ENCODE results near the gene SET. TPM values are rescaled to one million over a fixed set of nuclear protein-coding genes. Genes with fewer than 3 reads are reported as not detected.

SET gene
- total and polyA plus RNA-seq, 2 experiments from 2014 or later = 949 to 1,261 TPM

DNA sequence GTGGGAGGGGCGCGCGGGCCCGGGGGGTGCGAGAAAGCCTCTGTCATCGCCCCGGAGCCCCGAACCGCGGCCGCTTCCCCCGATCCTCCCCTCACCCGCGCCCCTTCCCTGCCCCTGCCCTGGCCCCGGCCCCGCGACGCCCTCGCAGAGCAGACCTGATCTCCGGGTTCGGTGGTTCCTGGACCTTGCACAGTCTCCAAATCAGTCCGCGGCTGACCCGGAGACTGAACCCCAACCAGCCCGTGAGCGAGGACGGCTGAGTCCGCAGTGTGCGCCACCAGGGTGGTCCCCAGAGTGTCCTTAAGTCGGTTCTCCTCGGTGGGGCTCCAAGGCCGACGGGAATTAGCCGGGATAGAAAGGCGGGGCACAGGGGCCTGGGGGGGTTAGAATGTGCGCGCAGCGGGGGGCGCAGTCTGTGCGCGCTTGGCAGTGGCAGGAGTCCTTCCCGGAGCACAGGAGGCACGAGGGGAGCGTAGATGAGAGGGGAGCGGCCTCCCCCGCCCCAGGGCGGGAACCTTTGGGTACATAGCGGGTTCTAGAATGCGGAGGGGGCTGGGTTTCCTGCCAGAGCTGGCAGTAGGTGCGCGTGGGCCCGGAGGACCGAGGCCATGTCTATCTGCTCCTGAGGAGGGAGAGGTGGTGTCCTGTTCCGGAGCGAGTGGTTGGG lies 14.1 kb downstream of the SET start:
- Histone ChIP-seq H3F3A (replicated peaks; ENCODE audit: low read depth) (peaks cover 27% of the 10 kb centered on the region), H3K27me3 (ENCODE audit: insufficient read depth) (no peaks in the 10 kb centered on the region; the same call in 1 of the 2 replicates), H3K27ac (ENCODE audit: low read depth) (no peak overlapping the region), H3K9me2 (ENCODE audit: insufficient read depth) (no peaks in the 10 kb centered on the region), H3K4me3 (peak overlapping the region; percentile 83), H3K36me3 (ENCODE audit: insufficient read depth) (no peaks in the 10 kb centered on the region), H4K20me1 (replicated peaks; ENCODE audit: insufficient read depth) (0 out of 2 replicates have a peak, but pooled peaks cover 2% of the 10 kb centered on the region), H2AFZ (peak overlapping the region; percentile 96), H3K79me2 (replicated peaks; ENCODE audit: insufficient read depth) (no peaks in the 10 kb centered on the region), H3K4me1 (ENCODE audit: insufficient read depth) (peaks cover 5% of the 10 kb centered on the region; the same call in 1 of the 2 replicates), H3K4me2 (peak overlapping the region; percentile 86)
- Mint-ChIP-seq H3K4me1 (peaks cover 5% of the 10 kb centered on the region; the same call in 1 of the 3 replicates), H3K36me3 (ENCODE audit: low read depth) (no peaks in the 10 kb centered on the region; the same call in 2 of the 3 replicates), H3K9me3 (no peaks in the 10 kb centered on the region; the same call in 2 of the 3 replicates), H3K27ac (no peak overlapping the region), H3K4me3 (peak overlapping the region; percentile 83), H3K27me3 (ENCODE audit: insufficient read depth, low read depth, poor library complexity) (peaks cover 21% of the 10 kb centered on the region)
- TF ChIP-seq, protein P1, sequence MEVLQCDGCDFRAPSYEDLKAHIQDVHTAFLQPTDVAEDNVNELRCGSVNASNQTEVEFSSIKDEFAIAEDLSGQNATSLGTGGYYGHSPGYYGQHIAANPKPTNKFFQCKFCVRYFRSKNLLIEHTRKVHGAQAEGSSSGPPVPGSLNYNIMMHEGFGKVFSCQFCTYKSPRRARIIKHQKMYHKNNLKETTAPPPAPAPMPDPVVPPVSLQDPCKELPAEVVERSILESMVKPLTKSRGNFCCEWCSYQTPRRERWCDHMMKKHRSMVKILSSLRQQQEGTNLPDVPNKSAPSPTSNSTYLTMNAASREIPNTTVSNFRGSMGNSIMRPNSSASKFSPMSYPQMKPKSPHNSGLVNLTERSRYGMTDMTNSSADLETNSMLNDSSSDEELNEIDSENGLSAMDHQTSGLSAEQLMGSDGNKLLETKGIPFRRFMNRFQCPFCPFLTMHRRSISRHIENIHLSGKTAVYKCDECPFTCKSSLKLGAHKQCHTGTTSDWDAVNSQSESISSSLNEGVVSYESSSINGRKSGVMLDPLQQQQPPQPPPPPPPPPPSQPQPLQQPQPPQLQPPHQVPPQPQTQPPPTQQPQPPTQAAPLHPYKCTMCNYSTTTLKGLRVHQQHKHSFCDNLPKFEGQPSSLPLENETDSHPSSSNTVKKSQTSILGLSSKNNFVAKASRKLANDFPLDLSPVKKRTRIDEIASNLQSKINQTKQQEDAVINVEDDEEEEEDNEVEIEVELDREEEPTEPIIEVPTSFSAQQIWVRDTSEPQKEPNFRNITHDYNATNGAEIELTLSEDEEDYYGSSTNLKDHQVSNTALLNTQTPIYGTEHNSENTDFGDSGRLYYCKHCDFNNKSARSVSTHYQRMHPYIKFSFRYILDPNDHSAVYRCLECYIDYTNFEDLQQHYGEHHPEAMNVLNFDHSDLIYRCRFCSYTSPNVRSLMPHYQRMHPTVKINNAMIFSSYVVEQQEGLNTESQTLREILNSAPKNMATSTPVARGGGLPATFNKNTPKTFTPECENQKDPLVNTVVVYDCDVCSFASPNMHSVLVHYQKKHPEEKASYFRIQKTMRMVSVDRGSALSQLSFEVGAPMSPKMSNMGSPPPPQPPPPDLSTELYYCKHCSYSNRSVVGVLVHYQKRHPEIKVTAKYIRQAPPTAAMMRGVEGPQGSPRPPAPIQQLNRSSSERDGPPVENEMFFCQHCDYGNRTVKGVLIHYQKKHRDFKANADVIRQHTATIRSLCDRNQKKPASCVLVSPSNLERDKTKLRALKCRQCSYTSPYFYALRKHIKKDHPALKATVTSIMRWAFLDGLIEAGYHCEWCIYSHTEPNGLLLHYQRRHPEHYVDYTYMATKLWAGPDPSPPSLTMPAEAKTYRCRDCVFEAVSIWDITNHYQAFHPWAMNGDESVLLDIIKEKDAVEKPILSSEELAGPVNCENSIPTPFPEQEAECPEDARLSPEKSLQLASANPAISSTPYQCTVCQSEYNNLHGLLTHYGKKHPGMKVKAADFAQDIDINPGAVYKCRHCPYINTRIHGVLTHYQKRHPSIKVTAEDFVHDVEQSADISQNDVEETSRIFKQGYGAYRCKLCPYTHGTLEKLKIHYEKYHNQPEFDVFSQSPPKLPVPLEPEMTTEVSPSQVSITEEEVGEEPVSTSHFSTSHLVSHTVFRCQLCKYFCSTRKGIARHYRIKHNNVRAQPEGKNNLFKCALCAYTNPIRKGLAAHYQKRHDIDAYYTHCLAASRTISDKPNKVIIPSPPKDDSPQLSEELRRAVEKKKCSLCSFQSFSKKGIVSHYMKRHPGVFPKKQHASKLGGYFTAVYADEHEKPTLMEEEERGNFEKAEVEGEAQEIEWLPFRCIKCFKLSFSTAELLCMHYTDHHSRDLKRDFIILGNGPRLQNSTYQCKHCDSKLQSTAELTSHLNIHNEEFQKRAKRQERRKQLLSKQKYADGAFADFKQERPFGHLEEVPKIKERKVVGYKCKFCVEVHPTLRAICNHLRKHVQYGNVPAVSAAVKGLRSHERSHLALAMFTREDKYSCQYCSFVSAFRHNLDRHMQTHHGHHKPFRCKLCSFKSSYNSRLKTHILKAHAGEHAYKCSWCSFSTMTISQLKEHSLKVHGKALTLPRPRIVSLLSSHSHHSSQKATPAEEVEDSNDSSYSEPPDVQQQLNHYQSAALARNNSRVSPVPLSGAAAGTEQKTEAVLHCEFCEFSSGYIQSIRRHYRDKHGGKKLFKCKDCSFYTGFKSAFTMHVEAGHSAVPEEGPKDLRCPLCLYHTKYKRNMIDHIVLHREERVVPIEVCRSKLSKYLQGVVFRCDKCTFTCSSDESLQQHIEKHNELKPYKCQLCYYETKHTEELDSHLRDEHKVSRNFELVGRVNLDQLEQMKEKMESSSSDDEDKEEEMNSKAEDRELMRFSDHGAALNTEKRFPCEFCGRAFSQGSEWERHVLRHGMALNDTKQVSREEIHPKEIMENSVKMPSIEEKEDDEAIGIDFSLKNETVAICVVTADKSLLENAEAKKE (CRISPR knock-in tag; IDR thresholded peaks at IDR 0.05) = no peak
- 0 out of 2 replicates have a peak, but pooled peaks have one; percentile 8 for TF ChIP-seq POLR2AphosphoS5 (IDR thresholded peaks at IDR 0.05; ENCODE audit: low read depth)
- peak; percentile 72 for DNase-seq (ENCODE audit: low spot score)
- peak; percentile 35 for ATAC-seq

DNA sequence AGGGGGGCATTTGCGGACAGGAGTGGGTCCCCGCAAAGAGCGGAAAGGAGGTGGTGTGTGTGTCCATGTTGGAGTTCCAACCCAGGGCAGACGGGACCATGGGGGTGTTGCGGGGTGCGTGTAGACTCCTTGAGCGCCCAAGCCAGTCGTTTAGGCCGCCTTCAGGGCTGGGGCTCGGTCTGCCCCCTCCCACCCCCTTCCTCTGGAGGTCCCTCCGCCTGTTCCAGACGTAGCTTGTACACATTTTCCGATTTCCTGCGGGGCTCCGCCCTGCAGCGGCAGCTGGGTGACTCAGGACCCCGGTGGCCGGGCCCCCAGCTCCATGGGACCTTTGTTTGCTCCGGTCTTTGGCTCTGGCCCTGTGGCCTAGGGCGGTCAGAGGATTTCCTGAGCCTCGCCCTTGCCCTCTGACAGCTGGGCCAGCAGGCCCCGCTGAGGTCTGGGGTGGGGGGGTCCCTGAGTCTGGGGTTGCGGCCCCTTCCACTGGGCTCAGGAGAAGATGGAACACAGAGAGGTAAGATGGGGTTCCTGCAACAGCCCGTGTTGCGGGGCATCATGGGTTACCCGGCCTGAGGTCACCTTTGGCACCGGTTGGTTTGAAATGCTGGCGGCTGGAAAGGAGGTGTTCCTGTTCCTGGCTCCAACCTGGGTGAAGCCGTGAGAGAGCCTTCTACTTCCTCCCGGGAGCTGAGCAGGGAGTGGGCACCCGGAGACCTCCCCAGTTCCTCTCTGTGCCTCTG lies 14.8 kb downstream of the SET start:
- Mint-ChIP-seq H3K4me3 (peak overlapping the region; percentile 83), H3K9me3 (no peaks in the 10 kb centered on the region; the same call in 2 of the 3 replicates), H3K36me3 (ENCODE audit: low read depth) (no peaks in the 10 kb centered on the region; the same call in 2 of the 3 replicates), H3K27ac (no peak overlapping the region), H3K27me3 (ENCODE audit: insufficient read depth, low read depth, poor library complexity) (peaks cover 14% of the 10 kb centered on the region), H3K4me1 (peaks cover 5% of the 10 kb centered on the region; the same call in 1 of the 3 replicates)
- TF ChIP-seq, protein P1 (CRISPR knock-in tag; IDR thresholded peaks at IDR 0.05) = no peak
- H3K27ac ChIP-seq (ENCODE audit: low read depth) = no peak overlapping the region
- ATAC-seq = peak; percentile 1; the same call in 2 of the 3 replicates
- no peaks in the 10 kb centered on the region for H3K9me2 ChIP-seq (ENCODE audit: insufficient read depth)
- no peaks in the 10 kb centered on the region for H3K36me3 ChIP-seq (ENCODE audit: insufficient read depth)
- peak overlapping the region; percentile 96 for H2AFZ ChIP-seq
- H3K27me3 ChIP-seq (ENCODE audit: insufficient read depth) = no peaks in the 10 kb centered on the region; the same call in 1 of the 2 replicates
- H3K79me2 ChIP-seq (replicated peaks; ENCODE audit: insufficient read depth) = no peaks in the 10 kb centered on the region
- H3K4me2 ChIP-seq = peak overlapping the region; percentile 86
- H4K20me1 ChIP-seq (replicated peaks; ENCODE audit: insufficient read depth) = 0 out of 2 replicates have a peak, but pooled peaks cover 2% of the 10 kb centered on the region
- peaks cover 5% of the 10 kb centered on the region; the same call in 1 of the 2 replicates for H3K4me1 ChIP-seq (ENCODE audit: insufficient read depth)
- H3K4me3 ChIP-seq = peak overlapping the region; percentile 83
- no peak for DNase-seq (ENCODE audit: low spot score)
- peaks cover 21% of the 10 kb centered on the region for H3F3A ChIP-seq (replicated peaks; ENCODE audit: low read depth)

Data from GM23338 (cell line).